SK-N-MC (cell line): ENCODE results near the gene GNB3.
"Not testable (repeated sequence)": the region's sequence is repeated elsewhere in the genome, so short reads cannot be mapped to it uniquely, and the experiment has no call there.

Source experiments
- DNase-seq: peaks from one replicate; pipeline ENCODE4 v3.0.0-alpha.2; 2011; ENCODE audit warnings: low read depth, low spot score
- H3K27ac ChIP-seq: fragments of 200-600 bp; sonication (generic); 2 replicates; pipeline ENCODE4 v1.5.1; 2016; ENCODE audit warnings: mixed run types
- H3K36me3 ChIP-seq: fragments of 200-600 bp; sonication (generic); 2 replicates; pipeline ENCODE4 v1.6.1; 2017; ENCODE audit warnings: antibody characterized with exemption, low read length, mixed read lengths; ENCODE audit not compliant: insufficient read depth
- H3K4me3 ChIP-seq: fragments of 200-600 bp; sonication (generic); 2 replicates; pipeline ENCODE4 v1.5.1; 2016
- H3K9ac ChIP-seq: fragments of 200-600 bp; sonication (generic); 2 replicates; pipeline ENCODE4 v1.8.0; 2017; ENCODE audit warnings: mixed run types, mixed read lengths; ENCODE audit not compliant: insufficient read length
- H3K9me3 ChIP-seq: fragments of 200-600 bp; sonication (generic); 2 replicates; pipeline ENCODE4 v1.6.1; 2017; ENCODE audit warnings: low read depth, mild to moderate bottlenecking, antibody characterized with exemption, low read length, moderate library complexity, mixed read lengths
- EZH2 ChIP-seq: fragments of 200-600 bp; sonication (generic); IDR thresholded peaks from one replicate; pipeline ENCODE4 v1.6.1; 2017; ENCODE audit warnings: antibody characterized with exemption
- FOXP2 ChIP-seq: optimal IDR thresholded peaks from 2 replicates; pipeline ENCODE3; 2011; ENCODE audit warnings: mild to moderate bottlenecking, moderate library complexity; ENCODE audit not compliant: insufficient read depth; ENCODE audit errors: extremely low read length, control extremely low read depth
- POLR2AphosphoS5 ChIP-seq: IDR thresholded peaks from 2 replicates; pipeline ENCODE4 v1.6.1; 2012; ENCODE audit warnings: mild to moderate bottlenecking, low read depth, low read length, borderline replicate concordance

Gene GNB3

GRCh38 chr12:6866163-6866919 lies 25.6 kb downstream of the GNB3 start:
- H3K36me3 ChIP-seq: peaks cover 52% of the 10 kb centered on the region
- TF ChIP-seq EZH2 (no peak), POLR2AphosphoS5 (no peak), FOXP2 (no peak)
- no peaks in the 10 kb centered on the region for H3K9me3 ChIP-seq
- no peak overlapping the region for H3K27ac ChIP-seq
- H3K4me3 ChIP-seq: peak overlapping the region; percentile 97
- no peak overlapping the region for H3K9ac ChIP-seq
- DNase-seq: no peak

GRCh38 chr12:6866920-6867412 lies 26.2 kb downstream of the GNB3 start:
- TF ChIP-seq POLR2AphosphoS5: no peak; the same call in 1 of the 2 replicates
- TF ChIP-seq FOXP2: no peak
- no peak for TF ChIP-seq EZH2
- Histone ChIP-seq H3K9ac (peak overlapping the region; percentile 63), H3K36me3 (peaks cover 45% of the 10 kb centered on the region), H3K27ac (no peak overlapping the region; the same call in 1 of the 2 replicates), H3K9me3 (no peaks in the 10 kb centered on the region), H3K4me3 (peak overlapping the region; percentile 97)
- no peak for DNase-seq

- Histone ChIP-seq H3K9me3 (no peaks in the 10 kb centered on the region), H3K9ac (peak within 1 kb of the TSS; percentile 97), H3K36me3 (peaks cover 40% of the 10 kb centered on the region), H3K27ac (peak within 1 kb of the TSS; percentile 88), H3K4me3 (peak within 1 kb of the TSS; percentile 97)
- peak; percentile 25 for TF ChIP-seq FOXP2
- no peak for TF ChIP-seq EZH2
- TF ChIP-seq POLR2AphosphoS5: peak; percentile 98
- DNase-seq: no peak
These were observed 26.9 kb downstream of the GNB3 start, which contains the start of gene TPI1 for GRCh38 chr12:6867413-6868210. TSS of gene TPI1 (plus strand) at chr12:6867531. CDS start at chr12:6867567, 36 bp downstream.

GRCh38 chr12:6868211-6869048 lies 27.7 kb downstream of the GNB3 start:
- Histone ChIP-seq H3K9me3 (no peaks in the 10 kb centered on the region), H3K4me3 (peak overlapping the region; percentile 97), H3K36me3 (peaks cover 33% of the 10 kb centered on the region), H3K27ac (peak overlapping the region; percentile 88), H3K9ac (peak overlapping the region; percentile 97)
- no peak for DNase-seq
- TF ChIP-seq POLR2AphosphoS5: no peak; the same call in 1 of the 2 replicates
- no peak for TF ChIP-seq EZH2
- TF ChIP-seq FOXP2: no peak

- H3K9ac ChIP-seq: no peak overlapping the region
- H3K9me3 ChIP-seq: no peaks in the 10 kb centered on the region
- H3K4me3 ChIP-seq: peak overlapping the region; percentile 97
- DNase-seq: no peak
- TF ChIP-seq POLR2AphosphoS5: no peak
- no peak for TF ChIP-seq EZH2
- TF ChIP-seq FOXP2: no peak
- peaks cover 26% of the 10 kb centered on the region for H3K36me3 ChIP-seq
- no peak overlapping the region for H3K27ac ChIP-seq
These were observed 28.6 kb downstream of the GNB3 start for GRCh38 chr12:6869049-6870021.

- Histone ChIP-seq H3K36me3 (peaks cover 21% of the 10 kb centered on the region), H3K27ac (peak overlapping the region; percentile 42; the same call in 1 of the 2 replicates)
- H3K9me3 ChIP-seq, DNase-seq, H3K4me3 ChIP-seq, H3K9ac ChIP-seq: not testable (repeated sequence)
These were observed 29.6 kb downstream of the GNB3 start for GRCh38 chr12:6870304-6870703.
